ENCODE measurements around the gene GDF3.
A peak's percentile ranks its signal among the peaks of the same experiment; 100 is the strongest.
"Not testable (repeated sequence)": the region's sequence is repeated elsewhere in the genome, so short reads cannot be mapped to it uniquely, and the experiment has no call there.

GDF3 gene

DNA sequence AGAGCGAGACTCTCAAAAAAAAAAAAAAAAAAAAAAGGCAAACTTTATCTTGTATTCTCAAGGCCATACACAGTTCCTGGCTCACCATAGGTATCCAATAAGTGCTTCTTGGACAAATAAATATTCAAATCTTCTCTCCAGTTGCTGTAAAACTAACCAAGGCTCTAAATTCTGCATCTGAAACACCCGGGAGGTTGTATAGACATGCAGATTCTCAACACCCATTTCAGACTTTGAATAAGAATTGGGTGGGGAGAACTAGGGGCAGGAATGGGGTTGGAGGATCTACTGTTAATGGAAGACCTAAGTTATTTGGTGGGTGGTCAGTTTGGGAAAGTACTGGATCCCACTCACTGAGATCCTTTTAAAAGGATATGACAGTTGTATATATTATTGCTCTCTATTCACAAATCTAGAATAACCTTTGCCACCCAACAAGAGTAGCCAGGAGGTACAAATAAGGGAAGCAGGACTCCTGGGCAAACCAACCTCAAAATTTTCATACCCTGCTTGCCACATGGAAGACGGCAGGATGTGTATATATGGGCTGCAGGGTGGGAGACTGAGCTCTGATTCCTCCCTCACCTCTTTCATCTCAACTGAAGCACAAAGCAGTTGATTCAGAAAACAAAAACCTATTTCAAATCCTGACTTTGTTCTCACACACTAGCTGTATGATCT is 879 bp downstream of the GDF3 start:
- no peak for DNase-seq (ENCODE audit: low read depth)
- TF ChIP-seq, protein P1, sequence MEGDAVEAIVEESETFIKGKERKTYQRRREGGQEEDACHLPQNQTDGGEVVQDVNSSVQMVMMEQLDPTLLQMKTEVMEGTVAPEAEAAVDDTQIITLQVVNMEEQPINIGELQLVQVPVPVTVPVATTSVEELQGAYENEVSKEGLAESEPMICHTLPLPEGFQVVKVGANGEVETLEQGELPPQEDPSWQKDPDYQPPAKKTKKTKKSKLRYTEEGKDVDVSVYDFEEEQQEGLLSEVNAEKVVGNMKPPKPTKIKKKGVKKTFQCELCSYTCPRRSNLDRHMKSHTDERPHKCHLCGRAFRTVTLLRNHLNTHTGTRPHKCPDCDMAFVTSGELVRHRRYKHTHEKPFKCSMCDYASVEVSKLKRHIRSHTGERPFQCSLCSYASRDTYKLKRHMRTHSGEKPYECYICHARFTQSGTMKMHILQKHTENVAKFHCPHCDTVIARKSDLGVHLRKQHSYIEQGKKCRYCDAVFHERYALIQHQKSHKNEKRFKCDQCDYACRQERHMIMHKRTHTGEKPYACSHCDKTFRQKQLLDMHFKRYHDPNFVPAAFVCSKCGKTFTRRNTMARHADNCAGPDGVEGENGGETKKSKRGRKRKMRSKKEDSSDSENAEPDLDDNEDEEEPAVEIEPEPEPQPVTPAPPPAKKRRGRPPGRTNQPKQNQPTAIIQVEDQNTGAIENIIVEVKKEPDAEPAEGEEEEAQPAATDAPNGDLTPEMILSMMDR (IDR thresholded peaks at IDR 0.05; ENCODE audit: control insufficient read depth, extremely low read depth, insufficient read depth): no peak
- no peak overlapping the region for H3K4me3 ChIP-seq (ENCODE audit: low read depth, low read length)

DNA sequence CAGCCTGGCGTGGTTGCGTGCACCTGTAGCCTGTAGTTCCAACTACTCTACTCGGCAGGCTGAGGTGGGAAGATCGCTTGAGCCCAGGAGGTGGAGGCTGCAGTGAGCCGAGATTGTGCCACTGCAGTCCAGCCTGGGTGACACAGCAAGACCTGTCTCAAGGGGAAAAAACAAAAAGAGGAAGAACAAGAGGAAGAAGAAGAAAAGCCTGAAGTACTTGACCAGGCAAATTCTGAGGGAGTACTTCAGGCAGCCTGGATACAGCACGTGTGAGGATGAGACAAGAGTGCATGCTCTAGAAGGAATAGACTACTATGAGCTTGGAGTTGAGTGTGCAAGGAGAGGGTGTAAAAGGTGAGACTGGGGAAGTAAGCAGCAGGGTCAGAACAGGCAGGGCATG is 1.8 kb downstream of the GDF3 start:
- TF ChIP-seq, protein P1 (IDR thresholded peaks at IDR 0.05; ENCODE audit: control insufficient read depth, extremely low read depth, insufficient read depth): no peak
- DNase-seq (ENCODE audit: low read depth): no peak
- H3K4me3 ChIP-seq (ENCODE audit: low read depth, low read length): no peak overlapping the region

DNA sequence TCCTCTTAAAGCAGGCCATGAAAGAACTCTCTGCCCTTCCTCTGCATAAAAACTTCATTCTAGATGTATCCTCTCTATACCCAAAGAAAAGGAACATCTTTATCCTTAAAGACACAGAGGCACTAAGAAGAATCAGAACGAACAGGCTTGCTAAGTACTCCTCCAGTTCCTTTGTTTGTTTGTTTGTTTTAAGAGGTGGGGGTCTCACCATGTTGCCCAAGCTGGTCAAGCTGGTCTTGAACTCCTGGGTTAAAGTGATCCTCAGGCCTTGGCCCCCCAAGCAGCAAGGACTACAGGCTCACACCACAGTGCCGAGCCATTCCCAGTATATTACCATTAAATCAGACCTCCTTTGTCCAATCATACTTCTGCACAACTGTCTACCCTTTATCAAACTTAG is 14.0 kb downstream of the GDF3 start:
- no peak overlapping the region for H3K4me3 ChIP-seq (ENCODE audit: low read depth, low read length)
- TF ChIP-seq, protein P1 (IDR thresholded peaks at IDR 0.05; ENCODE audit: control insufficient read depth, extremely low read depth, insufficient read depth): no peak
- no peak for DNase-seq (ENCODE audit: low read depth)

DNA sequence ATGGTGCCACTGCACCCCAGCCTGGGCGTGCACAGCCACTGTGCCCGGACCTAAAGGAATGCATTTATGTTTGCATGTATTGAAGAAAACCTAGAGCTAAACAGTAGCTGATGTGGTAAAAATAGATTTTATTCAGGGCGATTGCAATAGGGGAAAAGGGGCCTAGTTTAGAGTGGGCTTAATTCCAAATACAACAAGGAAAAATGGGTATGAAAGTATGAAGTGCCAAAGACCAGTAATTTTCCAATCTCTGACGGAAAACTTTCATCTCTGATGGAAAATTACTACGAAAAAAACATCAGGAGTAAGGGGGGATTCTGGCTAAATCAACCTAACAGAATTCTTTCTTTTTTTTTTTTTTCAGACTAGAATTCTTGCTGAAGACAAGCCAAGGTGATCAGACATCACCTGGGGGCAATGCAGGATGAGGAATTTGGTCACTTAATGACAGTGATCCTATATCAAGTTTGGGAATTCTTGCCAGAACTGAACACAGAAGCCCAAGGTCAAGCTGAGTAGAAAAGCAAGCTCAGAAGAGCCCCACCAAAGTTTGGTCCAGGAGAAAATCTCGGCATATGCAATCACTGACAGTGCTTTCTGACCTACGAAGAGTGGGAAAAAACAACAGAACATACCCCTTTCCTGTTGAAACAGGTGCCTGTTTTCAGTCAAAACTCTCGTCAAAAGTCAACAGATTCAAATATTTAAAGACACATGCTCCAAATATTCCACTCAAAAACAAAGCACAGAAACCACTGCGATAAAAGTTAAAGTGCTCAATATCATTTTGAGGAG is 16.1 kb downstream of the GDF3 start:
- TF ChIP-seq, protein P1 (IDR thresholded peaks at IDR 0.05; ENCODE audit: control insufficient read depth, extremely low read depth, insufficient read depth): no peak

DNA sequence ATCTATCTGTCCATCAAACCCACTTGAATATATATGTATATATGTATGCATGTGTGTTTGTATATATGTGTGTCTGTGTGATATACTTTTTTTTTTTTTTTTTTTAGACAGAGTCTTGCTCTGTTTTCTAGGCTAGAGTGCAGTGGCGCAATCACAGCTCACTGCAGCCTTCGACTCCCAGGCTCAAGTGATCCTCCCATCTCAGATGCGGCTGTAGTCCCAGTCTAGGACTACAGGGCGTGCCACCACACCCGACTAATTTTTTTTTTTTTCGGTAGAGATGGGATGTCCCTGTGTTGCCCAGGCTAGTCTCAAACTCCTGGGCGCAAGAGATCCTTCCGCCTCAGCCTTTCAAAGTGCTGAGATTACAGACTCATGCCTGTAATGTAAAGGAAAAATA is 16.8 kb downstream of the GDF3 start:
- no peak overlapping the region for H3K4me3 ChIP-seq (ENCODE audit: low read depth, low read length)
- TF ChIP-seq, protein P1 (IDR thresholded peaks at IDR 0.05; ENCODE audit: control insufficient read depth, extremely low read depth, insufficient read depth): no peak
- DNase-seq (ENCODE audit: low read depth): no peak

More for the DNA sequence above, 16.1 kb downstream of the GDF3 start:
- no peak for DNase-seq (ENCODE audit: low read depth)
- H3K4me3 ChIP-seq (ENCODE audit: low read depth, low read length): no peak overlapping the region

DNA sequence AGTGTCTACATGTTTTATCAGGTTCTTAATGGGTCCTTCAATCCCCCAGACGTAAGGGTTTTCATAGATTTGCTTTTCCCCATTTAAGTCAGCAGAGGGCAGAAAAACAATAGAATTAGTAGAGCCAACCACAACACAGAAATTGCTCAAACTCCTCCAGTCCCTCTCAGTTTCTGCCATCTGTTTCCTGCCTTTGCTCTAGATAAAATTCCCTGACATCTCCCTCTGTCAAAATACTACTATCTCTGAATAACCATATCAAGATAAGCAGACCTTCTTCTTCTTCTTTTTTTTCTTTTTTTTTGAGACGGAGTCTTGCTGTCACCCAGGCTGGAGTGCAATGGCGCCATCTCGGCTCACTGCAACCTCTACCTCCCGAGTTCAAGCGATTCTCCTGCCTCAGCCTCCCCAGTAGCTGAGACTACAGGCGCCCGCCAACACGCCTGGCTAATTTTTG is 18.1 kb downstream of the GDF3 start:
- DNase-seq (ENCODE audit: low read depth); H3K4me3 ChIP-seq (ENCODE audit: low read depth, low read length): not testable (repeated sequence)
- TF ChIP-seq, protein P1 (IDR thresholded peaks at IDR 0.05; ENCODE audit: control insufficient read depth, extremely low read depth, insufficient read depth): peak; percentile 50

DNA sequence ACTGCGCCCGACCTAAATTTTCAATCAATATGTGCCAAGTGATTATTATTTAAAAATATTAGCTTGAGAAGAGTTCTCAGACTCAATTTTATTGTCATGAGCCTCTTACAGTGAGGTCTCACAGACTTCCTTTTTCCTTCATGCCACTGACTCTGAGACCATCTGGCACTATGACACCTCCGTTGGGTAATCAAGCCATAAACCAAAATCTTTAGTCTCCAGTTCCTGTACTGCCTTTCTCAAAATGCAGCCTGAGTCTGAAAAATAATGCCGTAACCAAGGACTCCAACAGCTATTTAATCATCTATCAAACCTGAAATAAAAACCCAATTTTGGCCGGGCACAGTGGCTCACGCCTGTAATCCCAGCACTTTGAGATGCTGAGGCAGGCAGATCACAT is 20.1 kb downstream of the GDF3 start:
- not testable (repeated sequence) for DNase-seq (ENCODE audit: low read depth); H3K4me3 ChIP-seq (ENCODE audit: low read depth, low read length)

Measured in LNCaP clone FGC (cell line).